ENCODE measurements around the gene MUC5B. TPM values are rescaled to one million over a fixed set of nuclear protein-coding genes. Genes with fewer than 3 reads are reported as not detected.

MUC5B gene
- total and polyA plus RNA-seq, 2 donors (not counting 1 experiment from before 2014, with no cell fraction given): not detected

- Histone ChIP-seq H4K20me1 (ENCODE audit: control insufficient read depth, insufficient read depth, low read length, poor library complexity, severe bottlenecking) (no peaks in the 10 kb centered on the region), H3K4me3 (ENCODE audit: control extremely low read depth in 1 of 5, extremely low read depth in 1 of 5, insufficient read depth in 1 of 5, low read depth in 2 of 5, low read length in 4 of 5) (peak overlapping the region in 1 of 5 experiments; percentile 67), H3K9ac (ENCODE audit: low read length) (no peak overlapping the region), H2AFZ (ENCODE audit: insufficient read depth, low read depth, low read length, poor library complexity, severe bottlenecking) (peak overlapping the region; percentile 91), H3K9me3 (ENCODE audit: control extremely low read depth in 1 of 3, control insufficient read depth in 2 of 3, insufficient read depth in 1 of 3, low read length in 2 of 3) (peaks cover 0 to 12% (median 5%) of the 10 kb centered on the region in 3 donors), H3K27ac (ENCODE audit: low read length in 2 of 2) (no peak overlapping the region), H3K4me2 (replicated peaks; ENCODE audit: low read depth, low read length, poor library complexity, severe bottlenecking) (peak overlapping the region; percentile 94), H3K4me1 (ENCODE audit: control insufficient read depth in 2 of 2, insufficient read depth in 2 of 2, low read length in 2 of 2) (peaks cover 12 to 20% of the 10 kb centered on the region in 2 donors), H3K27me3 (replicated peaks in 1 of 4; ENCODE audit: control extremely low read depth in 1 of 4, control insufficient read depth in 3 of 4, insufficient read depth in 4 of 4, low read length in 3 of 4) (no peaks in the 10 kb centered on the region), H3K79me2 (ENCODE audit: control insufficient read depth, insufficient read depth, low read length) (no peaks in the 10 kb centered on the region), H3K36me3 (replicated peaks in 1 of 2; ENCODE audit: control extremely low read depth in 1 of 2, control insufficient read depth in 1 of 2, extremely low read depth in 1 of 2, insufficient read depth in 2 of 2, low read length in 1 of 2) (peaks cover 0 to 2% of the 10 kb centered on the region in 2 experiments)
- peaks cover 6% of the 10 kb centered on the region for H3K9me3 Mint-ChIP-seq (ENCODE audit: insufficient read depth)
- H3K27ac Mint-ChIP-seq: no peak overlapping the region
- ATAC-seq (ENCODE audit: low read depth) (no peak), DNase-seq (no peak)
- no peak for TF ChIP-seq EZH2 (IDR thresholded peaks at IDR 0.05; ENCODE audit: borderline replicate concordance, insufficient read depth, low read depth, low read length, poor library complexity, severe bottlenecking)
- TF ChIP-seq, protein P1, sequence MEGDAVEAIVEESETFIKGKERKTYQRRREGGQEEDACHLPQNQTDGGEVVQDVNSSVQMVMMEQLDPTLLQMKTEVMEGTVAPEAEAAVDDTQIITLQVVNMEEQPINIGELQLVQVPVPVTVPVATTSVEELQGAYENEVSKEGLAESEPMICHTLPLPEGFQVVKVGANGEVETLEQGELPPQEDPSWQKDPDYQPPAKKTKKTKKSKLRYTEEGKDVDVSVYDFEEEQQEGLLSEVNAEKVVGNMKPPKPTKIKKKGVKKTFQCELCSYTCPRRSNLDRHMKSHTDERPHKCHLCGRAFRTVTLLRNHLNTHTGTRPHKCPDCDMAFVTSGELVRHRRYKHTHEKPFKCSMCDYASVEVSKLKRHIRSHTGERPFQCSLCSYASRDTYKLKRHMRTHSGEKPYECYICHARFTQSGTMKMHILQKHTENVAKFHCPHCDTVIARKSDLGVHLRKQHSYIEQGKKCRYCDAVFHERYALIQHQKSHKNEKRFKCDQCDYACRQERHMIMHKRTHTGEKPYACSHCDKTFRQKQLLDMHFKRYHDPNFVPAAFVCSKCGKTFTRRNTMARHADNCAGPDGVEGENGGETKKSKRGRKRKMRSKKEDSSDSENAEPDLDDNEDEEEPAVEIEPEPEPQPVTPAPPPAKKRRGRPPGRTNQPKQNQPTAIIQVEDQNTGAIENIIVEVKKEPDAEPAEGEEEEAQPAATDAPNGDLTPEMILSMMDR (IDR thresholded peaks at IDR 0.05): no peak
- intact Hi-C loops (cut with micrococcal nuclease): loop anchor here (1.0 to 5.0 kb wide), 4 partner anchors 48 to 311 kb away; partner anchors contain the start of genes BRSK2, DUSP8 and TOLLIP
- WGBS (ENCODE audit: insufficient coverage): 96% methylated on average over 39 of the region's 39 CpGs
- H3K4me3 Mint-ChIP-seq: peak overlapping the region; percentile 87
- CTCF ChIA-PET: interaction anchor here (1.3 to 1.9 kb wide), 2 partner anchors 50 to 313 kb away, joined by 3 to 7 read pairs; no protein-coding TSS in a partner anchor
- peaks cover 19% of the 10 kb centered on the region for H3K4me1 Mint-ChIP-seq
- no peaks in the 10 kb centered on the region for H3K27me3 Mint-ChIP-seq
- POLR2A ChIA-PET: interaction anchor here (1.2 kb wide), 1 partner anchor 121 kb away, joined by 6 read pairs; no protein-coding TSS in a partner anchor
Measured at GRCh38 chr11:1261241-1262071, 38.6 kb downstream of the MUC5B start.

Measured in B cell (primary cell).